Esophagus muscularis mucosa (tissue), 4 donors: ENCODE measurements around the gene PPL. TPM values are rescaled to one million over a fixed set of nuclear protein-coding genes. Genes with fewer than 3 reads are reported as not detected.

Experiments
- DNase-seq: peaks from one replicate; pipeline ENCODE4 v3.0.0-alpha.2; 2017; ENCODE audit errors: extremely low spot score
- H3K27ac ChIP-seq, 4 donors: fragments of 200-600 bp; sonication (generic); replicated peaks in 1 of 4; 1 replicate in 3 of 4; 2 replicates in 1 of 4; pipeline ENCODE4 v1.5.1; 2016 to 2019; ENCODE audit warnings: mild to moderate bottlenecking in 1 of 4
- H3K27me3 ChIP-seq, 4 donors: fragments of 200-600 bp; sonication (generic); one replicate each; pipeline versions ENCODE4 v1.5.1 to v1.6.0; 2016 to 2019
- H3K36me3 ChIP-seq, 4 donors: fragments of 200-600 bp; sonication (generic); one replicate each; pipeline ENCODE4 v1.5.1; 2016 to 2019
- H3K4me1 ChIP-seq, 4 donors: fragments of 200-600 bp; sonication (generic); one replicate each; pipeline ENCODE4 v1.5.1; 2016 to 2019
- H3K4me3 ChIP-seq, 4 donors: fragments of 200-600 bp; sonication (generic); 1 replicate in 2 of 4; 2 replicates in 2 of 4; pipeline ENCODE4 v1.5.1; 2016 to 2019; ENCODE audit warnings: mild to moderate bottlenecking in 4 of 4, moderate library complexity in 1 of 4
- H3K9me3 ChIP-seq, 4 donors: fragments of 200-600 bp; sonication (generic); 1 replicate in 3 of 4; 2 replicates in 1 of 4; pipeline ENCODE4 v1.5.1; 2016 to 2019
- CTCF ChIP-seq, 3 experiments: fragments of 200-600 bp in 2 of 3; fragments of 450-650 bp in 1 of 3; sonication (generic) in 2 of 3; IDR thresholded peaks; one replicate each; pipeline ENCODE4 v1.5.1; 2017 to 2019; ENCODE audit warnings: antibody characterized with exemption in 3 of 3, mild to moderate bottlenecking in 2 of 3, moderate library complexity in 1 of 3
- EP300 ChIP-seq: sonication (generic); formaldehyde crosslinking; IDR thresholded peaks from one replicate; pipeline ENCODE4 v1.6.1; 2017; ENCODE audit warnings: antibody characterized with exemption
- POLR2A ChIP-seq: fragments of 450-650 bp; IDR thresholded peaks from one replicate; pipeline ENCODE4 v1.6.1; 2017; ENCODE audit warnings: antibody characterized with exemption, moderate library complexity, mild to moderate bottlenecking, low read depth
- POLR2AphosphoS5 ChIP-seq, 2 donors: sonication (generic); formaldehyde crosslinking; IDR thresholded peaks; one replicate each; pipeline ENCODE4 v1.6.1; 2017; ENCODE audit warnings: antibody characterized with exemption in 2 of 2
- WGBS: methylation state at CpG from one replicate; pipeline ENCODE4 v1.1.5; 2018; 5-methylcytosine and 5-hydroxymethylcytosine counted together
- intact Hi-C: fragments of 100-400 bp; cut with DNase I; formaldehyde crosslinking; loops from one replicate; pipeline ENCODE4 v1.15.1; 2023
- total RNA-seq, 4 donors: library from RNA; depleted of rRNA; stranded (reverse); fragments of >200 nt; gene quantifications; one replicate each; pipeline versions ENCODE4 v1.1.0 to v1.2.1, GENCODE V29; 2016

The PPL gene
- total RNA-seq, 4 donors from 2014 or later, result 36.3 to 78.4 (median 57.4) TPM

- Histone ChIP-seq H3K27me3 (no peaks in the 10 kb centered on the region), H3K9me3 (no peaks in the 10 kb centered on the region), H3K36me3 (peaks cover 55 to 75% (median 71%) of the 10 kb centered on the region in 4 donors), H3K27ac (no peak overlapping the region), H3K4me3 (no peak overlapping the region), H3K4me1 (peaks cover 28 to 31% (median 29%) of the 10 kb centered on the region in 4 donors)
- TF ChIP-seq POLR2A, result no peak
- TF ChIP-seq EP300, result no peak
- TF ChIP-seq POLR2AphosphoS5 (IDR thresholded peaks at IDR 0.05), result no peak
- TF ChIP-seq CTCF (IDR thresholded peaks at IDR 0.05), result no peak
- intact Hi-C loops, result no loop called here
- 84% methylated on average over 5 of the region's 5 CpGs for WGBS
- no peak for DNase-seq
These were observed 81.6 kb downstream of the PPL start for GRCh38 chr16:4855371-4855770.

- no peak overlapping the region for H3K4me3 ChIP-seq
- no peak for DNase-seq
- peaks cover 32 to 45% (median 43%) of the 10 kb centered on the region in 4 donors for H3K36me3 ChIP-seq
- intact Hi-C loops, result no loop called here
- no peaks in the 10 kb centered on the region for H3K27me3 ChIP-seq
- H3K9me3 ChIP-seq, result no peaks in the 10 kb centered on the region
- 83% methylated on average over 1 of the region's 1 CpG for WGBS
- H3K27ac ChIP-seq, result no peak overlapping the region
- H3K4me1 ChIP-seq, result peaks cover 45 to 49% (median 48%) of the 10 kb centered on the region in 4 donors
- TF ChIP-seq EP300 (no peak), CTCF (IDR thresholded peaks at IDR 0.05) (no peak), POLR2AphosphoS5 (IDR thresholded peaks at IDR 0.05) (no peak), POLR2A (no peak)
These were observed 84.6 kb downstream of the PPL start for GRCh38 chr16:4852221-4852872.

- DNase-seq, result no peak
- no peak overlapping the region for H3K27ac ChIP-seq
- 71% methylated on average over 3 of the region's 3 CpGs for WGBS
- no peaks in the 10 kb centered on the region for H3K9me3 ChIP-seq
- H3K4me1 ChIP-seq, result peaks cover 59 to 65% (median 61%) of the 10 kb centered on the region in 4 donors
- intact Hi-C loops, result no loop called here
- H3K36me3 ChIP-seq, result peaks cover 27 to 32% (median 29%) of the 10 kb centered on the region in 4 donors
- no peak for TF ChIP-seq POLR2AphosphoS5 (IDR thresholded peaks at IDR 0.05)
- TF ChIP-seq POLR2A, result no peak
- TF ChIP-seq EP300, result no peak
- TF ChIP-seq CTCF (IDR thresholded peaks at IDR 0.05), result no peak
- peak overlapping the region in 1 of 4 donors; percentile 6 for H3K4me3 ChIP-seq
- H3K27me3 ChIP-seq, result no peaks in the 10 kb centered on the region
These were observed 86.7 kb downstream of the PPL start for GRCh38 chr16:4850211-4850610.

- no peaks in the 10 kb centered on the region for H3K9me3 ChIP-seq
- DNase-seq, result peak; percentile 92
- peak overlapping the region; percentile 97 to 99 (median 97) for H3K27ac ChIP-seq
- H3K4me1 ChIP-seq, result peaks cover 58 to 70% (median 66%) of the 10 kb centered on the region in 4 donors
- WGBS, result 0% methylated on average over 12 of the region's 83 CpGs
- no peaks in the 10 kb centered on the region for H3K27me3 ChIP-seq
- H3K36me3 ChIP-seq, result peaks cover 25 to 32% (median 29%) of the 10 kb centered on the region in 4 donors
- intact Hi-C loops, result loop anchor here (1.0 to 5.0 kb wide), 3 partner anchors 46 to 108 kb away; partner anchors contain the start of genes ROGDI and ZNF500
- H3K4me3 ChIP-seq, result peak overlapping the region; percentile 90 to 97 (median 94)
- TF ChIP-seq POLR2AphosphoS5 (IDR thresholded peaks at IDR 0.05), result peak in 1 of 2 donors; percentile 6
- TF ChIP-seq CTCF (IDR thresholded peaks at IDR 0.05), result no peak
These were observed 89.0 kb downstream of the PPL start for GRCh38 chr16:4847774-4848587.
